ENCODE data around the gene MAGEA3.

The MAGEA3 gene

GRCh38 chrX:152738560-152738959, 40.0 kb downstream of the MAGEA3 start:
- Histone ChIP-seq H2AFZ (ENCODE audit: low read length, unreplicated experiment) (no peak overlapping the region), H3K27ac (ENCODE audit: low read depth, low read length) (no peak overlapping the region)

More at GRCh38 chrX:152738560-152738959, 40.0 kb downstream of the MAGEA3 start:
- H3K27me3 ChIP-seq (ENCODE audit: insufficient read depth, low read length) = no peaks in the 10 kb centered on the region
- no peaks in the 10 kb centered on the region for H3K79me2 ChIP-seq (ENCODE audit: control insufficient read depth, insufficient read depth, low read length, unreplicated experiment)
- H3K36me3 ChIP-seq (ENCODE audit: insufficient read depth, low read length) = no peaks in the 10 kb centered on the region
- H3K4me3 ChIP-seq (ENCODE audit: low read depth, low read length) = no peak overlapping the region
- H3K4me1 ChIP-seq (ENCODE audit: control insufficient read depth, insufficient read depth, low read length, unreplicated experiment) = no peaks in the 10 kb centered on the region

Data from ACC112 (cell line).